ENCODE results near the gene DYNC1I1.
A peak's percentile ranks its signal among the peaks of the same experiment; 100 is the strongest.

The DYNC1I1 gene

GRCh38 chr7:95788884-95789283 lies 16.5 kb downstream of the DYNC1I1 start:
- DNase-seq (ENCODE audit: low read depth in 2 of 2), result no peak

DNA sequence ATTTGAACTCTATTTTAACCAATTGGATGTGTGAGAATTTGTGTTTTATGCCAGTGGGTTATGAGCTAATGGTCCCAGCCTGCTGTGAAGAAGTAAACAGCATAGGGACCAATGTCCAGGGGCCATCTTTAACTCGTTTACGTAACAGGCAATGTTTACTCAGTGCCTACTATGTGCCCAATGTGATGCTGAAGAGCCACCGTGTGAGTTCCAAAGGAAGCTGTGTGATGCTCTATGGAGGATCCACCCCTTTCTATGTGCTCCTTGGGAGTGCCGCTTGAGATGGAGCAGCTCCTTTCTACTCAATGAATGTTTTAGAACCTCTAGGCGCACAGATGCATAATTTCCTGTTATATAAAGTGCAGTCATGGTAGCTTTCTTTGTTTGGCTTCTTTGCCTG lies 21.3 kb downstream of the DYNC1I1 start:
- no peak for DNase-seq (ENCODE audit: low read depth in 2 of 2)

DNA sequence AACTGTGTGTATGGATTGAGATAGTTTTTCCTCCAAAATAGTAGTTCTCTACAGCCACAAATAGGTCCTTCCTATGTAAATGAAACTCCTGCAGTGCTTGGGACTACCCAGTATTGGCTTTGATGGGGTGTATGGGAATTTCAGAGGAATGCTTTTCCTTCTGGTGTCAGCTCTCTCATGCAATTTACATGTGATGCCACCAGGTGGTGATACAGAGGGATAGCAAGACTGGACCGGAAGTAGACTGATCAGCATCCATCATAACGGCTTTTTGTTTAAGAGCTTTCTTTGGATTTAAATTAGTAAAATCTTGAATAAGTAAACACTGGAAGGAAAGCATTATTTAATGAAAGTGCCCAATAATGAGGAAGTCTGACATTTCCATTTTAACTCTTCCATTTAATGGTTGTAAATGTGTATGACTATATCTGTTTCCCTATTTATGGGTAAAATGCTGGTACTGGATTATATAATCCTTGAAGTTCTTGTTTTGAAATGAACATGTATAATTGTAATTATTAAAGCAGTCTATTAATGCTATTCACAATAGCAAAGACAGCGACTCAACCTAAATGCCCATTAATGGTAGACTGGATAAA lies 22.7 kb downstream of the DYNC1I1 start:
- no peak for DNase-seq (ENCODE audit: low read depth in 2 of 2)

DNA sequence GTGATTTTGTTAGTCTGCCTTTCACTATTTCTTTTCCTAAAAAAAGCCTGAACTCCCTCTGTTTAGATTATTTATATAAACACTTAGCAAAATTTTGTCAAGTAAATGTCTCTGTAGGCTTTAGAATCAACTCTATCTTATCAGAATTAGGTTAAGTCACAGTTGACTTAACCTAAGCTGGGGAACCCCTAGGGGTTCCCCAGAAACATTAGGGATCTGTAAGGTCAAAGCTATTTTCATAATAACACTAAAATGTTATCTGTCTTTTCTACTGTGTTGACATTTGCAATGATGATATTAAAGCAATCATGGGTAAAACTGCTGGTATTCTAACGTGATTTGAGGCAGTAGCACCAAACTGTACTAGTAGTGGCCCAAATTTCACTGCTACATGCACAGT lies 24.3 kb downstream of the DYNC1I1 start:
- DNase-seq (ENCODE audit: low read depth in 2 of 2), result no peak

- no peak for DNase-seq (ENCODE audit: low read depth in 2 of 2)
Measured at GRCh38 chr7:95798401-95798930, 26.1 kb downstream of the DYNC1I1 start.

DNA sequence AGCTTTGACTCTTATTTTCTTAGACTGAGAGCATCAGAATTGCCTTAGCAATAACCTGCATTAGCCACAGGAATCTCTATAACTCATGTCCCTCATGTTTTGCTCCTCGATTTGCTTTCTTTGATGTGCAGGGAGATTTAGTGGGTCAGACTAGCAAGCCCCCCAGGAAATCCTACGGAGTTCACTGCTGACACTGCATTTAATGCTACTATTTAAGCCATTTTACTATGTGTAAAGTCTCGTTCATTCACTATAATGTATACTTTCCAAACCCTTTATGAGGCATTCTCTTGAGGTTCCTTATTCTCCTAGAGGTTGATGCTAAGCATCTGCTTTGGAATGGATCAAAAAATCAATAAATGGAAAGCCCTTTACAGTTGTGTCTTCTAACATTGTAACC lies 28.4 kb downstream of the DYNC1I1 start:
- no peak for DNase-seq (ENCODE audit: low read depth in 2 of 2)

DNA sequence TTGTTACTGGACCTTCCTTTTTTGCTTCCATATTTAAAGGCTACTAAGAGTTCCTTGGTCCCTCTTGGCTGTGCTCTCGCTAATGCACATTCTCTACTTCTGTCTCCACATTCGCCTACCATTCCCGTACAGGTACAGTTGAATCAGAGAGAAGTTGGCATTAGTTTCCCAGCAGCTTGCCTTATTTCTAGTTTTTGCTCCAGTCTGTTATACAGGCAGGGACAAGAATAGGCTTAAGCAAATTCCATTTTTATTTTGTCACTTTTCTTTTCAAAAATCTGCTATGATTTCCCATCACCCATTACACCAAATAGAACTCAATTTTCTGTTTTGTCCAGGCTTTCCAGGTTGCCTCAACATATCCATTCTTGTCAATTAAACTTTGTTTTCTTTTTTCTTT lies 29.9 kb downstream of the DYNC1I1 start:
- DNase-seq (ENCODE audit: low read depth in 2 of 2), result no peak

- DNase-seq (ENCODE audit: low read depth in 2 of 2), result no peak
Measured at GRCh38 chr7:95804052-95804451, 31.7 kb downstream of the DYNC1I1 start.

- no peak for DNase-seq (ENCODE audit: low read depth in 2 of 2)
Measured at GRCh38 chr7:95805909-95806308, 33.6 kb downstream of the DYNC1I1 start.

DNA sequence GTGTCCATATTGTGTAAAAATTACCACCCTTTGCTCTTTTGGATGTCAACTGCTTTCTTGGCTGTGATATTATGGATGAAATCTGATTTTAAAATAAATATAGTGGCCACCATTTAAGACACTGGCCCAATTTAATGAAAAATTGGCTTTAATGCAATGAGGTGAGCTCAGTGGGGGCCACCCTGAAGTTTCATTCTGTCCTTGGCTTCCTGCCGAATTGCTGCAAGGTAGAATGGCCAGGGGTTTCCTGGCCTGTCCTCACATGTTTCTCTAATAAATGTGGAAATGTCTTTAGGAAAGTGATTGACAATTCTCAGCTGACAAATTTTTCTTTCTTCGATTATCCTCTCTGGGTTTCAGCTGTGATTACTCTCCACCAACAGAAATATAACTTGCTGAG lies 36.0 kb downstream of the DYNC1I1 start:
- DNase-seq (ENCODE audit: low read depth in 2 of 2), result no peak

- peak; percentile 13 to 19 for DNase-seq (ENCODE audit: low read depth in 2 of 2)
Measured at GRCh38 chr7:95811846-95812445, 39.6 kb downstream of the DYNC1I1 start.

- DNase-seq (ENCODE audit: low read depth in 2 of 2), result no peak
Measured at GRCh38 chr7:95814721-95815120, 42.4 kb downstream of the DYNC1I1 start.

DNA sequence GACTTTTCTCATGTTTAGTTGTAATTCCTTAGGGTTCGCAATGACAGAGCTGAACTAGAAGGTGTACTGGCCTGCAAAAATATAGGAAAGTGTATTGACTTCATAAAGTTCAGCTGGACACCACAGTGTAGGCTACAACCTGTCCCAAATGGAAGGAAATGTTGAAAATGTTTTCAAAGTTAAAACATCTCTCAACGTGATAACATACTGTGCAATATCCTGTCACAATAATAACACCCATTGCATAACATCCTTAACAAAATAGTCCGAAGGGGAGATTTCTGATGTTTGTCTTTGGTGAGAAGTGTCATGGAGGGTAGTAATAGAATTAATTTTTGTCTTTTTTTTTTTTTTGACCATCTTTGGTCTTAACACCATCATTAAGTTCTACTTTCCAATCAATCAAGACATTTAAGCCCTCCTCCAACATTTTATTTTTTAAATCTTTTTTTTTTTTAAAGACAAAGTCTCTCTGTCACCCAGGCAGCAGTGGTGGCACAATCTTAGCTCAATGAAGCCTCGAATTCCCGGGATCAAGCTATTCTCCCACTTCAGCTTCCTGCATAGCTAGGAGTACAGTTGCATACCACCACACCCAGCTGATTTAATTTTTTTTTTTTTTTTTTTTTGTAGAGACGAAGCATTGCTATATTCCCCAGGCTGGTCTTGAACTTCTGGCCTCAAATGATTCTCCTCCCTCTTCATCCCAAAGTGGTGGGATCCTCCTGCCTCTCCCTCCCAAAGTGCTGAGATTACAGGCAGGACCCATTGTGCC lies 45.7 kb downstream of the DYNC1I1 start:
- DNase-seq (ENCODE audit: low read depth in 2 of 2), result no peak

DNA sequence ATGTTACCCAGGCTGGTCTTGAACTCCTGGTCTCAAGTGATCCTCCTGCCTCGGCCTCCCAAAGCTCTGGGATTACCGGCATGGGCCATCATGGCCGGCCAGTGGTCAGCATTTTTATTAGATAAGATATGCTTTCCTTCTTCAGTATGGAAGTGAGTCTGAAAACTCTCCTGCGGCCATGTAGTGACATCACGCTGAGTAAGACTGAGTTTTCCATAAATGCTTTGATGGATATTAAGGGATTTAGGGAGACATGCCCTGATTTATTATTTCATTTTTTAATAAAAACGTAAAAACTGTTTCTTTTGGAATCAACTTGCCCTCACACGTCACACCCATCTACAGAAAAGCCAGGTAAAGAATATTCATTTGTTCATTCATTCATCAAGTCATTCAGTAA lies 48.4 kb downstream of the DYNC1I1 start:
- DNase-seq (ENCODE audit: low read depth in 2 of 2), result no peak

DNA sequence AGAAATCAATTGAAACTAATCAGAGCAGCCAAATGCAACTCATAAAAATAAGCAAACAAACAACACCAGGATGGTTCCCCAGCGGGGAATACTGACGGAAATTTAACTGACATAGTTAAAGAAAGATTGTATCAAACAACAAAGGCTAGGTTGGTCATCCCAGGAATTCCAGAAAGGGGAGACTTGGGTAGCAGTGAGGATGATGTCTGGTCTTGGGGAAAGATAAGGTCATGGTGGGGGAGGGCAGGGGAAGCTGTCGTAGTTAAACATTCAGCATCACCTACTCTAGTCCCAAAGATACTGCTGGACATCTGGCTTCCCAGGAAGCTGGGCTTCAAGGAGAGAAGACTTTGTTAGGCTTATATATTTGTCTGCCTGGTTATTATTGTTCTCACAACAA lies 50.4 kb downstream of the DYNC1I1 start:
- no peak for DNase-seq (ENCODE audit: low read depth in 2 of 2)

DNA sequence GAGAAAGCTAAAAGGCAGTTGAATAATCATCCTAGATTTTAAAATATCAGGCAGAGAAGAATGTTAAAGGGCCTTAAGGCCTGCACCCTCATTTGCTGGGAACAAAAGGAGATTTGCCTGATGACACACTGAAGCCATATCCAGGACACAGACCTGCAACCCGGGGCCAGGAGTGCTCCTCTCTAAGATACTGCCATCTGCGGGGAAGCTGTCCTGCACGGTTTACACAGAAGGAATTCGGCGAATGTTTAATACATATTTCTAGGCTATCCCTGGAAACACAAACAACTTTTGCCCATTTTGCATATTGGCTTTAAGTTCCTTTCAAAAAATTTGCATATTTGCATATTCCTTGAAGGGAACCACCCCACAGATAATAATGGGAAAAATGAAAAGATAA lies 52.3 kb downstream of the DYNC1I1 start:
- no peak for DNase-seq (ENCODE audit: low read depth in 2 of 2)

DNA sequence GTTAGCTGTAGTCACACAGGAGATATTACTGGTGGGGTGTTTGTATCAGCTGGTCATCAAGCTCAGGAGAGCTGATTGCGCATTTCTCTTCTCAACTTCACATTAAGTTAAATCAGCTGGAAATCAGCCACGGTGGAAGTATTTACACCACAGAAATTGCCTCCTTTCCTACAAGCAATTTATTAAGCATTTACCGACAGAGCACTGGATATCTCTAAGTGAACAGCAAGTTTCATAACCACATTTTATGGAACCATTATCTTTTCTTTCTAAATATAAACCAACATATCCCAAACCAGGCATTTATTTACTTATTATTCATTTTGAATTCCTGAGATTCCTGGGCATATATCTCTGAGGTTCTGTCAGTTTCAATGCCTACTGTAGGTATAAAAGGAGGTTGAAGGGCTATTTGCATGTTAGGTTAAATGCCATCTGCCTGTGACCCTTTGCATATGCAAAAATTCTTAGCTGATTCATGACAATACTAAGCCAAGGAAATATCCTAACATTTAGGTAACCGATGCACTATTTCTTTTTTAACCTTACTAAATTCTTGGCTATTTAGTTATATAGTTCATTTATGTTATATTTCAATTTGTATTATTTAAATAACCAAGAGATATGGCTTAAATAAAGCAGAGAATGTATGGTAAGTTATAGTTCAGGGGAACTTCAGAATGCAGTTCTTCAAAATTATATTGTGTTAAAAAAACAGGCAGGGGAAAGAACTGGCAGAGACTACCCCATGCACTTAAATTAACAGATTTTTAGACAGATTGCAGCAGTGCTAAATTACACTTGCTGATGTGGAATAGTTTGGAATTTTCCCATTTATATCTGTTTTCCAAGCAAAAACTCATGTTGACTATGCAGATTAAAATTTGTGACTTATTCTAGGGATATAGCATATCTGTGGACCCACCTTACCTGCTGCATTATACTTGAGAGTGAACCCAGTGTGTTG lies 56.8 kb downstream of the DYNC1I1 start:
- DNase-seq (ENCODE audit: low read depth in 2 of 2), result no peak

DNA sequence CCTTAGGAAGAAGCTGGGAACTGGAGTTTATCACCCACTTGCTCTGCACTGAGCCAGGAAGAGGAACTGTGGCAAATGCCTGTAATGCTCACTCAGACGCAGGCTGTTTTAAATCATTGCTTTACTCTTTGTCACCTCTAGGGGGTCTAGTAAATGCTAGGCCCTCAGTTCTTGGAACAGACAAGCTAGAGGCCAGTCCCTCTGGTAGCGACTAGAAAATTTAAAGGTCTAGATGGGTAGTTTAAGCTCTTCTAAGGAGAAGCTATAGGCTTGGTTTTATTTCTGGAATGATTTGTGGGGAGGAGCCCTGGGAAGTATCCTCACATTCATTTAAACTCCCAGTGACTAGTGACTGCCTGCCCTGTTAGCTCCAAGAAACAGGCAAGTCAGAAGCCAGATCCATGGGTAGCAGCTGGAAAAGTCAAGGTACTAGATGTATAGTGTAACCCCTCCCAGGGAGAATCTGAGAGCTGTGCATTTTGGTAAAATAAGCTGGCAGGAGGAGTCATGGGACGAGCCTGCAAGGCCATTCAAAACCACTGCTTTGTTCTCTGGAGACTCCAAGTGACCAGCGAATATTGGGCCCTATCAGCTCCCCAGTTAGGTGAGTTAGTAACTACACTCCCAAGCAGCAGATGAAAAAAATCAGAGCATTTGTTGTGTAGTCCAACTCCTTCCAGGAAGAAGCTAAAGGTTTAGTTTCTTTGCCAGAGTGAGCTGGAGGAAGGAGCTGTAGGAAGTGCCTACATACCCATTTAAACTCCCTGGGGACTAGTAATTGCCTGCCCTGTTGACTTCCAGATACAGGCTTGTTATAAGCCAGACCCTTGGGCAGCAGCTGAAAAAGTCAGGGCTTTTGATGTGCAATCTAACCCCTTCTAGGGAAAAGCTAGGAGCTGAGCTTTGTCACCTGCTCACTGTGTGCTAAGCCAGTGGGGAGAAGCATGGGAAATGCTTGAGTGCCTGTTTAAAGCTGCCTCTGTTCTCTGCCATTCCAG lies 68.9 kb downstream of the DYNC1I1 start:
- no peak for DNase-seq (ENCODE audit: low read depth in 2 of 2)

DNA sequence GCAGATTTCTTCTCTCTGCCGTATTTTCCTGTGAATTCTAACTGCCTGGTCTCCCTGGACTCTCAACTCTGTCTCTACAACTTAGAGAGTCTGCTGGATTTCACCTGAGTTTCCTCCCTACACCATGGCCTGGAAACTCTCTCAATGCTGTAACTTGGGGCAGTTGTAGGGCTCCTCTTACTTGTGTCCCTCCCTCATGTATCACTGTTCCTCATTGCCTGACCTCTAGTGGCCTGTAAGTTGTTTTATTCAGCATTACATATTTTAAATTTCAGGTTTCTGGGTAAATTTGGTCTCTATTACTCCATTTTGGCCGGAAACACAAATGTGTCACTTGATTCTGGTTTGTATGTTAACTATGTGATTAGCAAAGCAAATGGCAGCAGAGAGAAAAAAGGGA lies 70.9 kb downstream of the DYNC1I1 start:
- DNase-seq (ENCODE audit: low read depth in 2 of 2), result no peak

DNA sequence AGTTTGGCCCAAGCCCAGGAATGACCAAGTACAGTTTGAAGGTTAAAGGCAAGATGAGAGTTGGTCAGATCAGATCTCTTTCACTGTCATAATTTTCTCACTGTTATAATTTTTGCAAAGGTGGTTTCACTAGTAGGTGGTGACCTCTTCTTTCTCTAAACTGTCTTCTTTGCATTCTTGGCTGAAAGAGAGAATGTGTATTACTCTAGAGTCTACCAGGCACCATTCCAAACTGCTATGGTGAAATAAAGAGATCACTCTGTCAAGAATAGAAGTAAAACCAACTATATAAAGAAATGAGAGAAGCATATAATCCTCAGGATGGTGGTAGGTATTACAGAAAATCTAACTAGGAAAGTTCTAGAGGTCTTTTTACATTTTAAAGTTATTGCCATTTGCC lies 72.7 kb downstream of the DYNC1I1 start:
- DNase-seq (ENCODE audit: low read depth in 2 of 2), result no peak

GRCh38 chr7:95847061-95847460 lies 74.7 kb downstream of the DYNC1I1 start:
- DNase-seq (ENCODE audit: low read depth in 2 of 2), result no peak

All from fibroblast of skin of left biceps (primary cell).